Stimulated activated CD8-positive, alpha-beta memory T cell treated with anti-CD3 and anti-CD28 coated beads, Interleukin-7, amount 100 ng/mL, for 1 hour (primary cell): Measurements from ENCODE around the gene PFKL.
"Not testable (repeated sequence)": the region's sequence is repeated elsewhere in the genome, so short reads cannot be mapped to it uniquely, and the experiment has no call there.

Source experiments
- DNase-seq, 2 donors: peaks; one replicate each; pipeline ENCODE4 v3.0.0-alpha.2; 2020; ENCODE audit warnings: low read depth in 2 of 2

Gene PFKL

GRCh38 chr21:44294391-44295162 is 5.3 kb upstream of the PFKL start:
- DNase-seq, result no peak

DNA sequence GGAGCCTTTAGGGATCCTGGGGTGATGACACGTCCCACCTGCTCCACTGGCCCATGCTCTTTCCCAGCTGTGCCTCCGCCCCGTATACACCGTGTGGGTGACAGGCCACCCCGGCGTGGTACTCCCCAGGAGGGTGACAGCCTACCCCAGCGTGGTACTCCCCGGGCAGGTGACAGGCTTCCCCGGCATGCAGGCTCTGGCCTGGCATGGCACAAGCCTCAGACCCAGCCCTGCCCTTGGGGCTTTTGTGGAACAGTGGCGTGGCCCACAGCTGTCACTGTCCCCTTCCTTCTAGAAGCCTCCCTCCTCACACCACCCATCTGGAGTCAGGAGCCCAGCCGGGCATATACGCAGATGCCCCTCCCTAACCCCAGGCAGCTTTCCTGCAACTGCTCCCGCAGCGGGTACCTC is 4.7 kb upstream of the PFKL start:
- DNase-seq, result no peak

DNA sequence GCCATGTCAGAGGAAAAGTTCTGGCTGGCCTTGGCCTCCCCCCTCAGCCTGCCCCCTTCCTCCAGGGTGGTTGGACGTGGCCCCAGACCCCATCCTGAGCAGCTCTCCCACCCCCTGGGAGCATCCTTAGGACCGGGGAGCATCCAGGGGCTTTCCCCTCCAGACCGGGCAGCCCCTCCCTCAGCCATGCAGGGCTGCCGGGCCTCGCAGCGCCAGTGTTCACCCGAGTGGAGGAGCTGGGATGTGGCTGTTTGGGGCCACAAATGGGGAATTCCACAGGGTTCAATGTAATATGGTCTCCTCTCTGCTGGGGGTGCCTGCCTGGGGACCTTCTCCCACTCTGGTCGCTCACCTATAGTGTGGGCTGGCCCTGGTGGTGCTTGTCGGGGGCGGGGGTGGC is 4.2 kb upstream of the PFKL start:
- no peak for DNase-seq

DNA sequence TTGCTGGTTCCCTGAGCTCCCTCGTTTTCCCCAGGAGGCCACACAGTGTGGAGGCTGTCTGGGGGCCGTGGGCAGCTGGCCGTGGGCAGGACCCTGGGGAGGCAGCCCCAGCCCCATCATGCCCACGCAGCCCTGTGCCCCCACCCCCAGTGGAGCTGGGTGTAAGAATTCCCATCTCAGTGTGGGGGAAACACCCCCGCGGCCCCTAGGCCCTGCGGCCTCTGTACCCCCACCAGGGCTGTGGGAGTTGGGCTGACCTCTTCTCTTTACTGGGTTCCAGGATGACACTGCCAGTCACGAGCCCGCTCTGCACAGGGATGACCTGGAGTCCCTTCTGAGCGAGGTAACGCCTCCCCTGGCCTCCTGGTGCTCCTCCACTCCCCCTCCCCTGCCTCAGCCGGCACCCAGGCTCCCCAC is 3.7 kb upstream of the PFKL start:
- DNase-seq, result no peak

DNA sequence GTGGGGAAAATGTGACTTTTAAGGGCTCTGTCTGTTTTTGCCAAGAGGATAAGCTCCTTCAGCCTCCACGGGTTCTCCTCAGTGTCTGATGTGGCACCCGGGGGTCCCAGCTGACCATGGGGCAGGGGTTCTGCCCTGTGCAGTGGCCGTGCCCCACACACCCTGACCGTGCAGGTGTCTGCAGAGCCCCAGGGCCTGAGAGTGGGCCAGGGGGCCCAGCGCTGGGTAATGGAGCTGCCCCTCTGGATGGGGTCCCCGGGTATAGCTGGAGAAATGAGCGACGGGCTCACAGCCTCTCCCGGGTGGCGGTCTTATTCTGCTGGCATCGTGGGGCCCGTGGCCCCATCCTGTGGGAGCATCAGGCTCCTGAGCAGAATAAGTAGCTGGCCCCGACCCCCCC is 2.9 kb upstream of the PFKL start:
- no peak for DNase-seq

GRCh38 chr21:44297525-44298290 is 2.1 kb upstream of the PFKL start:
- DNase-seq, result peak; percentile 40 to 56

GRCh38 chr21:44298301-44298700 is 1.6 kb upstream of the PFKL start:
- no peak for DNase-seq

GRCh38 chr21:44299085-44299457 is 782 bp upstream of the PFKL start:
- no peak for DNase-seq

- DNase-seq, result peak; percentile 25 to 38
These were observed 558 bp downstream of the PFKL start for GRCh38 chr21:44300262-44300959.

DNA sequence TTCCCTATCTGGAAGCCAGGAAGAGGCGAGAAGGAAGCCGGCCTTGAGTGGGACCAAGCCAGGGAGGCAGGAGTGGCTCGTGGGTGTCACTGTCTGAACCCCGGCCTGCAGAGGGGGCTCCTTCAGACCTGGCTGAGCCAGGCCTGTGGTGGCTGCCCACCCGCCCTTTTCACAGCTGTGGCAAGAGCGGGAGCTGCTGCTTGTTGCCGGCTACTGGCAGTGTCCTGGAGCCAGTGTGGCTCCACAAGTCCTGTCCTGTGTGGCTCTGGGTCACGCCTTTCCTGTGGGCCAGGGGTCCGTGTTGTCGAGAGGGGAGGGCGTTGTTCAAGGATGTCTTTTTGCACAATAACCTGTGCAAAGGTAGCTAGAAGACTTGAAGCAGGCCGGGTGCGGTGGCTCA is 1.3 kb downstream of the PFKL start:
- no peak for DNase-seq

DNA sequence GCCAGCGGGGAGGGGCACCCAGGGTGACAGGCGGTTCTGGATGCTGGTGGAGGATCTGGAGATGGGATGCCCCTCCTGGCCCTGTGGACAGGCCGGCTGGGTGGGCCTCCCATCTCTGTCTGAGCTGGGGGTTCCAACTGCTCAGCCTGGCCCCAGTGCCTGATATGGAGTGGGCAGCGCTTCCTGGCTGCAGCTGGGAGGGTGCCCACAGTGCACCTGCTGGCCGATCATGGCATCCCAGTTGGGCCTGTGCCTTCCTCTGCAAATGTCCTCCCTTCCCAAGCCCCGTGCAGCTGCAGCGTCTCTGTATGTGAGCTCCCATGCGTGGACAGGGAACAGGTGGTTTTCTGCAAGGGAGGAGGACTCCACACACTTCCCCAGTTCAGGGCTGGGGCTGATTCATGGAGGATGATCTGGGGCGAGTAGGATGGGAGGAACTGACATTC is 2.1 kb downstream of the PFKL start:
- no peak for DNase-seq

DNA sequence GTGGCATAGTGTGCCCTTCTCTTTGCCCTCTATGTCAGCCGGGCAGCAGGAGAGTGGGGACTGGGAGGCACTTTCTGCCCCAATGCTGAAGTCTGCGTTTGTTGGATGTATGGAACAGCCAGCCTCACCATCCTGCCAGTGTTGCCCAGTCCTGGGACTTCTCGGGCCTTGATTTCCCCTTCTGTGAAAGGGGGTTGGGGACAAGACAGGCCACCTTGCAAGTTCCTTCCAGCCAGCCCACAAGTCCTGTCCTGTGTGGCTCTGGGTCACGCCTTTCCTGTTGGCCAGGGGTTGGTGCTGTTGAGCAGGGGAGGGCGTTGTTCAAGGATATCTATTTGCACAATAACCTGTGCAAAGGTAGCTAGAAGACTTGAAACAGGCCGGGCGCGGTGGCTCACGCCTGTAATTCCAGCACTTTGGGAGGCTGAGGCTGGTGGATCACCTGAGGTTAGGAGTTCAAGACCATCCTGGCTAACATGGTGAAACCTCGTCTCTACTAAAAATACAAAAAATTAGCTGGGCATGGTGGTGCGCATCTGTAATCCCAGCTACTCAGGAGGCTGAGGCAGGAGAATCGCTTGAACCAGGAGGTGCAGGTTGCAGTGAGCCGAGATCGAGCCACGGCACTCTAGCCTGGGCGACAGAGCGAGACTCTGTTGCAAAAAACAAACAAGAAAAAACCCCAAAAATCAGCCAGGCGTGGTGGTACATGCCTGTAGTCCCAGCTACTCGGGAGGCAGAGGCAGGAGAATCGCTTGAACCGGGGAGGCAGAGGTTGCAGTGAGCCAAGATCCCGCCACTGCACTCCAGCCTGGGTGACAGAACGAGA is 2.9 kb downstream of the PFKL start:
- not testable (repeated sequence) for DNase-seq

- DNase-seq, result no peak
These were observed 3.7 kb downstream of the PFKL start for GRCh38 chr21:44303490-44303981.

DNA sequence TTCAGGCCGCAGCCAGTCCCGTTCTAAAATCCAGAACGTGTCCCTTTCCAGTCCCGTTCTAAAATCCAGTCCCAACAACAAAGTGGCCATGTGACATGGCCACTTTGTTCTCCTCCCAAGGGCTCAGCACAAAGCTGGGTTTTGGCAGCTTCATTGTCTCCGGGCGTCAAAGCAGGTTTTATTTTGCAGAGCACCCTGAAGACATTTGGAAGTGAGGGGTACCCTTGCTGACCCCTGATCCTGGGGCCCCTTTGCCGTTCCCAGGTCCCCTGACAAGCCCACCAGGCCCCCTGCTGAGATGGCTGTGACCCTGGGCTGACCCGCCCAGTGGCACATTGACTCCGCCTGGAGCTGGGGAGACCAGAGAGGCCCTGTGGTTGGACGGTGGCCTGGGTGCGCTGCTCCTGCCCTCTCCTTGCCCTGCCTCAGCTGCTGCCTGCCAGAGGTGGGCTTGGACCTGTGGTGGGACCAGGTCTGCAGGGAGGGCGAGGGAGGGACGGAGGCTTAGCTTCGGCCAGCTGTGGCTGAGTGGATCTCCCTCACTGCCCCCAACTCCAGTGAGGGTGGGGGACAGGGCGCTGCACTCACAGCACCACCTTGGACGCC is 4.3 kb downstream of the PFKL start:
- DNase-seq, result no peak

DNA sequence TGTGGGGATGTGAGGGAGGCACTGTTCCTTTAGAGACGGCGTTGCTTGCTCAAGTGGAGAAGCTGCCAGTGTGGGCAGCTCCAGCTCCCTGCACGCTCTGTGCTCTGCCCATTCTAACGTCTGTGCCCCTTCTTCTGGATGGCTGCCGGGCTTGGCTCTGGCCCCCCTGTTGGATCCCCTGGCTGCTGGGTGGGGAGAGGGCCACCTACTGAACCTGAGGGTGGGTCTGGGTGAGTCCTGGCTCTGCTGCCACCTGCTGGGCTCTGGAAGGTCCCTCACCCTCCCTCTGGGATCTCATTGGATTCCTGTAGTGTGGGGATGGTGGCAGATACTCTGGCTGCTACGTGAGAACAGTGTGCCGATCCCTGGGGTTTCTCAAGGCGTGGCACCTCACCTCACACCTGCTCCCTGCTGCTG is 5.0 kb downstream of the PFKL start:
- no peak for DNase-seq

- DNase-seq, result no peak
These were observed 5.8 kb downstream of the PFKL start for GRCh38 chr21:44305691-44306090.

DNA sequence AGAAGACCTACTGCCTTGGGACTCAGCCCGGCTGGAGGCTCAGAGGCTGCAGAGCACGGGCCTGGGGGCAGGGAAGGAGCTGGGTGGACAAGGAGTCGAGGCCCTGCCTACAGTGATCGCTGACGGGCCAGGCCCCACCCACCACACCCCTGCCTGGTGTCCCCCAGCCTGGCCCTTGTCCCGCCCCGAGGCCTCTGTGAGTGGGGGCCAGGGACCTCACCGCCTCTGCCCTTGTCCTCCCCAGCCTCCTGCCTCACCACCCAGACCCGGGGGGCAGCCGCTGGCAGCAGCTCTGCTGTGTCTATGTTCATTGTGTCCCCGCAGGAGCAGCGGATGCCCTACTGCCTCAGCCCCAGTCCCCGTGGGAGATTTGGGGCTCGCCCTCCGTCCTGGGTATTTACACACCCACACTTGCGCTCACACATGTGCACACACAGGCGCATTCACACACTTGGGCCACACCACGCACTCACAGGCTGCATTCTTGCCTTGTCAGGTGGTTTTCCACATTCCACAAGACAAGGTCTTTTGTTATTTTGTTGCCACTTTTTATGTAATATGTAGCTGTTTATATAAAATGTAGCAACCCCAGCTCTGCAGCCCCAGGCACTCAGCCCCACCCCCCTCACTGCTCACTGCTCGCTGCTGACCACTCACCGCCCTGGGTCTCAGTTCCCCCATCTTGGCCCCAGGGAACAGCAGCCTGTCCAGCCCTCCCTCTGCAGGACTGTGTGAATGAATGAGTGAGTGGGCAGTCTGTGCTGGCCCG is 7.3 kb downstream of the PFKL start:
- DNase-seq, result no peak

DNA sequence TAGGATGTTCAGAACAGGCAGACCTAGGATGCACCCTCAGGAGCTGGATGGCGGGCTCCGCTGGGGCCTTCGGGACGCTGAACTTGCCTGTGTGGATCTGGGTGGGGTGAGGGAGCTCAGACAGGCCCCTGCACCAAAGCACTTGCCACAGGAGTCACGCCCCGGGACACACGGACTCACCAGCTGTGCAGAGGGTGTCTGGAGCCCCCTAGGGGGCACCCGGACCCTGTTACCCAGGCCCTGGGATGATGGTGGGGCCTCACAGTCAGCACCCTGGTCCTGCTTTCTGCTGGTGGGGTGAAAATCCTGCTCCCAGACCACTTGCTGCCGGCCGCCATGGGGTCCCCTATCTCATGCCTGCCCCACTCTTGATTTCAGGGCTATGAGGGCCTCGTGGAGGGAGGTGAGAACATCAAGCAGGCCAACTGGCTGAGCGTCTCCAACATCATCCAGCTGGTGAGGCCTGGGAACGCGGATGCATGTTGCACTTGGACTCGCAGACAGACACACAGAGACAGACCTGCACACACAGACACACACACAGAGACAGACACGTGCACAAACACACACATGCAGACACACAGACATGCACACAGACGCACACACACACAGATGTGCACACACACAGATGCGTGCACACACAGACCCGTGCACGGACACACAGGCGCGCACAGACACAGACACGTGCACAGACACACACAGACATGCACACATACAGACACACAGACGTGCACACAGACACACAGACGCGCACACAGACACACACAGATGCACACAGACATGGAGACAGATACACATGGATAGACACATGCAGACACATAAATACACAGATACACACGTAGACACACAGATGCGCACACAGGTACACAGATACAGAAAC is 11.0 kb downstream of the PFKL start:
- DNase-seq, result no peak

GRCh38 chr21:44312089-44312488 is 12.2 kb downstream of the PFKL start:
- no peak for DNase-seq
